H9 (cell line): ENCODE results near the gene MTA1. TPM values are rescaled to one million over a fixed set of nuclear protein-coding genes. Genes with fewer than 3 reads are reported as not detected.

ENCODE experiments used
- DNase-seq: peaks from one replicate; pipeline ENCODE4 v3.0.0-alpha.2; 2017
- H2AFZ ChIP-seq: one replicate; pipeline ENCODE4 v1.6.1; 2013; ENCODE audit warnings: mild to moderate bottlenecking, low read length, control low read depth, moderate library complexity
- H2AK5ac ChIP-seq: 2 replicates; pipeline ENCODE4 v1.6.1; 2013; ENCODE audit warnings: low read length, control low read depth, mixed read lengths; ENCODE audit not compliant: insufficient read length
- H2BK120ac ChIP-seq: one replicate; pipeline ENCODE4 v1.6.1; 2013; ENCODE audit warnings: low read depth, mild to moderate bottlenecking, low read length, control low read depth, inconsistent platforms; ENCODE audit not compliant: poor library complexity, severe bottlenecking
- H2BK12ac ChIP-seq: 2 replicates; pipeline ENCODE4 v1.6.1; 2013; ENCODE audit warnings: low read length, control low read depth, mixed read lengths, low read depth; ENCODE audit not compliant: insufficient read length
- H2BK15ac ChIP-seq: 2 replicates; pipeline ENCODE4 v1.6.1; 2013; ENCODE audit warnings: low read depth, low read length, control low read depth
- H2BK20ac ChIP-seq: one replicate; pipeline ENCODE4 v1.6.1; 2013; ENCODE audit warnings: low read depth, mild to moderate bottlenecking, low read length, control low read depth, inconsistent platforms; ENCODE audit not compliant: poor library complexity, severe bottlenecking
- H2BK5ac ChIP-seq: 2 replicates; pipeline ENCODE4 v1.6.1; 2013; ENCODE audit warnings: low read length, control low read depth, mixed read lengths; ENCODE audit not compliant: insufficient read length
- H3K14ac ChIP-seq: 2 replicates; pipeline ENCODE4 v1.6.1; 2013; ENCODE audit warnings: low read length, control low read depth; ENCODE audit not compliant: insufficient read depth
- H3K18ac ChIP-seq: 2 replicates; pipeline ENCODE4 v1.6.1; 2013; ENCODE audit warnings: low read depth, mild to moderate bottlenecking, mixed read lengths, low read length, control low read depth; ENCODE audit not compliant: insufficient read length
- H3K23ac ChIP-seq: 2 replicates; pipeline ENCODE4 v1.6.1; 2013; ENCODE audit warnings: low read length, control low read depth, mixed read lengths, low read depth; ENCODE audit not compliant: insufficient read length
- H3K23me2 ChIP-seq: 2 replicates; pipeline ENCODE4 v1.6.1; 2013; ENCODE audit warnings: low read depth, mild to moderate bottlenecking, mixed read lengths, low read length, control low read depth; ENCODE audit not compliant: insufficient read length, poor library complexity, severe bottlenecking
- H3K27ac ChIP-seq: 2 replicates; pipeline ENCODE4 v1.5.1; 2013; ENCODE audit warnings: low read length, control low read depth, mixed read lengths, low read depth; ENCODE audit not compliant: insufficient read length
- H3K27me3 ChIP-seq: 2 replicates; pipeline ENCODE4 v1.6.1; 2013; ENCODE audit warnings: low read length, control low read depth, inconsistent platforms; ENCODE audit not compliant: insufficient read depth
- H3K4ac ChIP-seq: 2 replicates; pipeline ENCODE4 v1.6.1; 2013; ENCODE audit warnings: low read depth, mild to moderate bottlenecking, control low read depth, inconsistent platforms, low read length, moderate library complexity
- H3K4me1 ChIP-seq: 2 replicates; pipeline ENCODE4 v1.6.1; 2013; ENCODE audit warnings: low read length, control low read depth, inconsistent platforms; ENCODE audit not compliant: insufficient read depth
- H3K4me2 ChIP-seq: 2 replicates; pipeline ENCODE4 v1.6.1; 2013; ENCODE audit warnings: low read length, control low read depth, mixed read lengths; ENCODE audit not compliant: insufficient read length, insufficient read depth
- H3K56ac ChIP-seq: 2 replicates; pipeline ENCODE4 v1.6.1; 2013; ENCODE audit warnings: low read depth, mild to moderate bottlenecking, mixed read lengths, low read length, control low read depth; ENCODE audit not compliant: insufficient read length
- H3K79me1 ChIP-seq: 2 replicates; pipeline ENCODE4 v1.6.1; 2013; ENCODE audit warnings: low read depth, mild to moderate bottlenecking, moderate library complexity, low read length, control low read depth, inconsistent platforms; ENCODE audit not compliant: insufficient read depth, poor library complexity, severe bottlenecking
- H3K79me2 ChIP-seq: 2 replicates; pipeline ENCODE4 v1.6.1; 2013; ENCODE audit warnings: low read length, control low read depth, inconsistent platforms; ENCODE audit not compliant: insufficient read depth
- H3K9ac ChIP-seq: 2 replicates; pipeline ENCODE4 v1.6.1; 2013; ENCODE audit warnings: low read length, control low read depth, mixed read lengths; ENCODE audit not compliant: insufficient read length; ENCODE audit errors: extremely low read depth
- H3K9me3 ChIP-seq: one replicate; pipeline ENCODE4 v1.6.1; 2013; ENCODE audit warnings: low read depth, low read length, inconsistent platforms; ENCODE audit not compliant: control insufficient read depth
- H3T11ph ChIP-seq: one replicate; pipeline ENCODE4 v1.6.1; 2013; ENCODE audit warnings: mild to moderate bottlenecking, low read length, control low read depth, inconsistent platforms
- H4K20me1 ChIP-seq: one replicate; pipeline ENCODE4 v1.6.1; 2013; ENCODE audit not compliant: control insufficient read depth, insufficient read length, insufficient read depth
- H4K5ac ChIP-seq: 2 replicates; pipeline ENCODE4 v1.6.1; 2013; ENCODE audit warnings: low read depth, mild to moderate bottlenecking, mixed read lengths, low read length, control low read depth; ENCODE audit not compliant: insufficient read length
- H4K8ac ChIP-seq: replicated peaks from 2 replicates; pipeline ENCODE4 v1.6.1; 2013; ENCODE audit warnings: low read length, control low read depth, mixed read lengths, low read depth; ENCODE audit not compliant: insufficient read length
- H4K91ac ChIP-seq: 2 replicates; pipeline ENCODE4 v1.6.1; 2013; ENCODE audit warnings: low read depth, mild to moderate bottlenecking, moderate library complexity, mixed read lengths, low read length, control low read depth; ENCODE audit not compliant: insufficient read length
- H3K27ac Mint-ChIP-seq, 3 experiments: 2 replicates in 2 of 3; 3 replicates in 1 of 3; pipeline ENCODE4 v1.8.0; 2020 to 2021; ENCODE audit warnings: mixed read lengths in 3 of 3, mild to moderate bottlenecking in 1 of 3, moderate library complexity in 1 of 3
- H3K27me3 Mint-ChIP-seq: 2 replicates; pipeline ENCODE4 v1.8.0; 2021; ENCODE audit warnings: low read depth, mild to moderate bottlenecking, moderate library complexity, mixed read lengths
- H3K36me3 Mint-ChIP-seq, 3 experiments: 2 replicates in 2 of 3; 3 replicates in 1 of 3; pipeline ENCODE4 v1.8.0; 2020 to 2021; ENCODE audit warnings: low read depth in 3 of 3, mixed read lengths in 3 of 3; ENCODE audit not compliant: insufficient read depth in 1 of 3
- H3K4me1 Mint-ChIP-seq, 2 experiments: 2 replicates each; pipeline ENCODE4 v1.8.0; 2020; ENCODE audit warnings: mixed read lengths in 2 of 2
- H3K4me3 Mint-ChIP-seq, 2 experiments: 2 replicates in 1 of 2; 3 replicates in 1 of 2; pipeline ENCODE4 v1.8.0; 2020 to 2021; ENCODE audit warnings: mild to moderate bottlenecking in 2 of 2, mixed read lengths in 2 of 2, moderate library complexity in 1 of 2
- H3K9me3 Mint-ChIP-seq, 2 experiments: 2 replicates in 1 of 2; 3 replicates in 1 of 2; pipeline ENCODE4 v1.8.0; 2020; ENCODE audit warnings: mild to moderate bottlenecking in 2 of 2, mixed read lengths in 2 of 2, moderate library complexity in 1 of 2
- CTCF ChIP-seq: fragments of 200-600 bp; sonication (generic); conservative IDR thresholded peaks from 3 replicates; pipeline ENCODE4 v1.8.0; 2021; ENCODE audit warnings: antibody characterized with exemption, mild to moderate bottlenecking
- WGBS: extraction: QIAGEN DNeasy Blood & Tissue Kit; methylation state at CpG from one replicate; pipeline ENCODE4 v1.1.7; 2013; ENCODE audit warnings: missing lambda C conversion rate, low lambda C conversion rate, mixed read lengths; ENCODE audit not compliant: insufficient read length; ENCODE audit errors: extremely low coverage; 5-methylcytosine and 5-hydroxymethylcytosine counted together
- total RNA-seq: library from RNA; stranded (reverse); gene quantifications from 2 replicates; pipeline ENCODE4 v1.2.1, GENCODE V29; 2021

The MTA1 gene
- total RNA-seq, 1 experiment from 2014 or later, result 230 TPM

- no peak overlapping the region for H2BK120ac ChIP-seq
- H3K79me1 ChIP-seq, result no peaks in the 10 kb centered on the region
- no peak overlapping the region for H3K14ac ChIP-seq
- H2BK12ac ChIP-seq, result no peak overlapping the region
- H3K9me3 ChIP-seq, result no peaks in the 10 kb centered on the region
- Mint-ChIP-seq H3K4me1 (no peaks in the 10 kb centered on the region), H3K27me3 (peaks cover 1% of the 10 kb centered on the region; the same call in 1 of the 2 replicates), H3K27ac (no peak overlapping the region), H3K36me3 (peaks cover 2 to 3% (median 3%) of the 10 kb centered on the region in 3 experiments; a peak in 3 of 7 replicates), H3K4me3 (no peak overlapping the region), H3K9me3 (no peaks in the 10 kb centered on the region)
- no peak overlapping the region for H3K9ac ChIP-seq
- H3K79me2 ChIP-seq, result no peaks in the 10 kb centered on the region
- no peak for TF ChIP-seq CTCF
- H3K27me3 ChIP-seq, result no peaks in the 10 kb centered on the region
- no peak overlapping the region for H2AK5ac ChIP-seq
- DNase-seq, result no peak
- no peak overlapping the region for H4K5ac ChIP-seq
- H3K4ac ChIP-seq, result no peak overlapping the region
- H3K23me2 ChIP-seq, result no peaks in the 10 kb centered on the region
- no peak overlapping the region for H3T11ph ChIP-seq
- no peak overlapping the region for H2BK5ac ChIP-seq
- H3K23ac ChIP-seq, result no peak overlapping the region
- no peak overlapping the region for H3K4me2 ChIP-seq
- H4K8ac ChIP-seq, result no peak overlapping the region
- no peak overlapping the region for H3K56ac ChIP-seq
- no peaks in the 10 kb centered on the region for H4K20me1 ChIP-seq
- no peak overlapping the region for H3K27ac ChIP-seq
- H2AFZ ChIP-seq, result no peak overlapping the region
- no peaks in the 10 kb centered on the region for H3K4me1 ChIP-seq
- no CpG with 5 or more reads among the region's 16 CpGs for WGBS
- H4K91ac ChIP-seq, result no peak overlapping the region
- H2BK20ac ChIP-seq, result no peak overlapping the region
- H3K18ac ChIP-seq, result no peak overlapping the region
- no peak overlapping the region for H2BK15ac ChIP-seq
These were observed 30.7 kb upstream of the MTA1 start for GRCh38 chr14:105388976-105389375.
